Measurements from ENCODE around the gene SFRP4. TPM values are rescaled to one million over a fixed set of nuclear protein-coding genes. Genes with fewer than 3 reads are reported as not detected.

Gene SFRP4
- total RNA-seq, 2 donors from 2014 or later: not detected

Other genes starting within 250 kb of the SFRP4 start
- gene GPR141, start 233.1 kb downstream of the SFRP4 start, total RNA-seq: under 1 TPM in 1 of 2 donors, not detected in 1; 0.52 TPM
- not detected for gene NME8, start 68.2 kb downstream of the SFRP4 start, total RNA-seq
- gene EPDR1, start 3.8 kb upstream of the SFRP4 start, total RNA-seq: under 1 TPM in 1 of 2 donors, not detected in 1; 0.29 TPM